Panc1 (cell line): Measurements from ENCODE around the gene NKD1.

Experiments used
- POLR2AphosphoS5 ChIP-seq: IDR thresholded peaks from 2 replicates; pipeline ENCODE4 v1.6.1; 2012; ENCODE audit warnings: mild to moderate bottlenecking, low read depth, low read length, moderate library complexity
- SIN3A ChIP-seq: IDR thresholded peaks from 2 replicates; pipeline ENCODE4 v1.6.1; 2012; ENCODE audit warnings: low read depth, mild to moderate bottlenecking, low read length, moderate library complexity, borderline replicate concordance; ENCODE audit not compliant: insufficient read depth
- TF ChIP-seq, protein P1 (sequence below): fragments of 450-650 bp; IDR thresholded peaks from 2 replicates; pipeline ENCODE4 v1.5.1; 2017; ENCODE audit warnings: mild to moderate bottlenecking
- TF ChIP-seq, protein P2 (sequence below), 2 experiments: IDR thresholded peaks; 2 replicates each; pipeline ENCODE4 v1.6.1; 2011 to 2012; ENCODE audit warnings: low read depth in 2 of 2, control low read depth in 1 of 2, low read length in 1 of 2, mild to moderate bottlenecking in 1 of 2, moderate library complexity in 1 of 2; ENCODE audit not compliant: insufficient read depth in 1 of 2

DNA sequence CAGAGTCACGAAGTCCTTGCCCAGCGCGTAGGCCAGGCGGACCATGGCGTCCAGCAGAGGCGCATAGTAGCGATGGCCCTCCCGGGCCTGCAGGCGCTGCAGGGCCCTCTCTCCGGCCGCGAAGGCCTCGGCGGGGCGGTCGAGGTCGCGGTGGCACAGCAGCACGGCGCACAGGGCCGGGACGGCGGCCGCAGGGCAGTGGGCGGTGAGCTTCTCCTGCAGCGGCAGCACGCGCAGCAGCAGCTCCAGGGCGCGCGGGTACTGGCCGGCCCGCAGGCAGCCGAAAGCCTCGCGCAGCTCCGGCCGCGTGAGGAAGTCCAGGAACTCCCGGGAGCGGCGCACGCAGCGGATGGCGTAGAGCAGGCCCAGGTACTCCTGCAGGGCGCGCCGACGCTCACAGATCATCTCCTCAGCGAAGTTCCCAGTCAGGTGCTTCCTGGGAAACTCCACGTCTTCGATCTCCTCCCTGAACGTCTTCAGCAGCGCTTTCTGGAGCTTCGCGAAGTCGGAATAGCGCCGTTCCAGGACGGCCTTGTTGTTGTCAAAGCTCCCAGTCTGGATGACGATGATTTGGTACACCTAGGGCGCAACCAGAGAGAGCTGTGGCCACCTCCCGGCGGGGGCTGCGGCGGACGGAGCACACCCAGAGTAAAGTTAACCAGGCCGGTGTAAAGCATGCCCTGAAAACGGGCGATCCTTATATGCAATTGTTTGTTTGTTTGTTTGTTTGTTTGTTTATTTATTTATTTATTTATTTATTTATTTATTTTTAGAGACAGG, 125.5 kb downstream of the NKD1 start:
- TF ChIP-seq, protein P1, sequence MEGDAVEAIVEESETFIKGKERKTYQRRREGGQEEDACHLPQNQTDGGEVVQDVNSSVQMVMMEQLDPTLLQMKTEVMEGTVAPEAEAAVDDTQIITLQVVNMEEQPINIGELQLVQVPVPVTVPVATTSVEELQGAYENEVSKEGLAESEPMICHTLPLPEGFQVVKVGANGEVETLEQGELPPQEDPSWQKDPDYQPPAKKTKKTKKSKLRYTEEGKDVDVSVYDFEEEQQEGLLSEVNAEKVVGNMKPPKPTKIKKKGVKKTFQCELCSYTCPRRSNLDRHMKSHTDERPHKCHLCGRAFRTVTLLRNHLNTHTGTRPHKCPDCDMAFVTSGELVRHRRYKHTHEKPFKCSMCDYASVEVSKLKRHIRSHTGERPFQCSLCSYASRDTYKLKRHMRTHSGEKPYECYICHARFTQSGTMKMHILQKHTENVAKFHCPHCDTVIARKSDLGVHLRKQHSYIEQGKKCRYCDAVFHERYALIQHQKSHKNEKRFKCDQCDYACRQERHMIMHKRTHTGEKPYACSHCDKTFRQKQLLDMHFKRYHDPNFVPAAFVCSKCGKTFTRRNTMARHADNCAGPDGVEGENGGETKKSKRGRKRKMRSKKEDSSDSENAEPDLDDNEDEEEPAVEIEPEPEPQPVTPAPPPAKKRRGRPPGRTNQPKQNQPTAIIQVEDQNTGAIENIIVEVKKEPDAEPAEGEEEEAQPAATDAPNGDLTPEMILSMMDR: no peak
- TF ChIP-seq SIN3A (no peak), POLR2AphosphoS5 (no peak)
- TF ChIP-seq, protein P2, sequence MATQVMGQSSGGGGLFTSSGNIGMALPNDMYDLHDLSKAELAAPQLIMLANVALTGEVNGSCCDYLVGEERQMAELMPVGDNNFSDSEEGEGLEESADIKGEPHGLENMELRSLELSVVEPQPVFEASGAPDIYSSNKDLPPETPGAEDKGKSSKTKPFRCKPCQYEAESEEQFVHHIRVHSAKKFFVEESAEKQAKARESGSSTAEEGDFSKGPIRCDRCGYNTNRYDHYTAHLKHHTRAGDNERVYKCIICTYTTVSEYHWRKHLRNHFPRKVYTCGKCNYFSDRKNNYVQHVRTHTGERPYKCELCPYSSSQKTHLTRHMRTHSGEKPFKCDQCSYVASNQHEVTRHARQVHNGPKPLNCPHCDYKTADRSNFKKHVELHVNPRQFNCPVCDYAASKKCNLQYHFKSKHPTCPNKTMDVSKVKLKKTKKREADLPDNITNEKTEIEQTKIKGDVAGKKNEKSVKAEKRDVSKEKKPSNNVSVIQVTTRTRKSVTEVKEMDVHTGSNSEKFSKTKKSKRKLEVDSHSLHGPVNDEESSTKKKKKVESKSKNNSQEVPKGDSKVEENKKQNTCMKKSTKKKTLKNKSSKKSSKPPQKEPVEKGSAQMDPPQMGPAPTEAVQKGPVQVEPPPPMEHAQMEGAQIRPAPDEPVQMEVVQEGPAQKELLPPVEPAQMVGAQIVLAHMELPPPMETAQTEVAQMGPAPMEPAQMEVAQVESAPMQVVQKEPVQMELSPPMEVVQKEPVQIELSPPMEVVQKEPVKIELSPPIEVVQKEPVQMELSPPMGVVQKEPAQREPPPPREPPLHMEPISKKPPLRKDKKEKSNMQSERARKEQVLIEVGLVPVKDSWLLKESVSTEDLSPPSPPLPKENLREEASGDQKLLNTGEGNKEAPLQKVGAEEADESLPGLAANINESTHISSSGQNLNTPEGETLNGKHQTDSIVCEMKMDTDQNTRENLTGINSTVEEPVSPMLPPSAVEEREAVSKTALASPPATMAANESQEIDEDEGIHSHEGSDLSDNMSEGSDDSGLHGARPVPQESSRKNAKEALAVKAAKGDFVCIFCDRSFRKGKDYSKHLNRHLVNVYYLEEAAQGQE (IDR thresholded peaks at IDR 0.05; ENCODE audit: insufficient read depth in 1 of 2, low read depth in 2 of 2, low read length in 1 of 2): no peak
